HFFc6 (cell line): ENCODE data around the gene TMEM17. TPM values are rescaled to one million over a fixed set of nuclear protein-coding genes. Genes with fewer than 3 reads are reported as not detected.
"Not testable (repeated sequence)": the region's sequence is repeated elsewhere in the genome, so short reads cannot be mapped to it uniquely, and the experiment has no call there.

ENCODE experiments used
- DNase-seq: peaks from one replicate; pipeline ENCODE4 v3.0.0-alpha.2; 2018
- H3K27ac Mint-ChIP-seq: 2 replicates; pipeline ENCODE4 v1.8.0; 2020; ENCODE audit warnings: mild to moderate bottlenecking, mixed read lengths
- H3K27me3 Mint-ChIP-seq: 2 replicates; pipeline ENCODE4 v1.8.0; 2021; ENCODE audit warnings: mild to moderate bottlenecking, moderate library complexity, mixed read lengths; ENCODE audit not compliant: insufficient read depth
- H3K36me3 Mint-ChIP-seq: 2 replicates; pipeline ENCODE4 v1.8.0; 2021; ENCODE audit warnings: low read depth, mixed read lengths
- H3K4me1 Mint-ChIP-seq: 2 replicates; pipeline ENCODE4 v1.8.0; 2020; ENCODE audit warnings: low read depth, mixed read lengths
- H3K4me3 Mint-ChIP-seq: 2 replicates; pipeline ENCODE4 v1.8.0; 2020; ENCODE audit warnings: mild to moderate bottlenecking, moderate library complexity, mixed read lengths
- H3K9me3 Mint-ChIP-seq: 2 replicates; pipeline ENCODE4 v1.8.0; 2020; ENCODE audit warnings: mild to moderate bottlenecking, mixed read lengths
- total RNA-seq, 6 experiments: library from RNA; stranded (reverse); fragmentation: NEBNext Ultra II Directional; extraction: Animal tissue kit (Norgen Biotek cat#: 25700); gene quantifications; 2 replicates in 1 of 6; 3 replicates in 5 of 6; pipeline ENCODE4 v1.2.3, GENCODE V29; 2021
- TF ChIP-seq, protein P1 (sequence below): fragments of 200-600 bp; sonication (generic); IDR thresholded peaks from 2 replicates; pipeline ENCODE4 v1.5.0; 2021; ENCODE audit warnings: antibody characterized with exemption, mild to moderate bottlenecking

Gene TMEM17
- total RNA-seq, 6 experiments from 2014 or later = 2.4 to 4.4 (median 3.4) TPM

GRCh38 chr2:62524293-62524941 is 18.4 kb upstream of the TMEM17 start:
- Mint-ChIP-seq H3K27ac (no peak overlapping the region), H3K4me1 (peaks cover 21% of the 10 kb centered on the region), H3K27me3 (peaks cover 4% of the 10 kb centered on the region), H3K9me3 (no peaks in the 10 kb centered on the region), H3K36me3 (no peaks in the 10 kb centered on the region), H3K4me3 (no peak overlapping the region)
- TF ChIP-seq, protein P1, sequence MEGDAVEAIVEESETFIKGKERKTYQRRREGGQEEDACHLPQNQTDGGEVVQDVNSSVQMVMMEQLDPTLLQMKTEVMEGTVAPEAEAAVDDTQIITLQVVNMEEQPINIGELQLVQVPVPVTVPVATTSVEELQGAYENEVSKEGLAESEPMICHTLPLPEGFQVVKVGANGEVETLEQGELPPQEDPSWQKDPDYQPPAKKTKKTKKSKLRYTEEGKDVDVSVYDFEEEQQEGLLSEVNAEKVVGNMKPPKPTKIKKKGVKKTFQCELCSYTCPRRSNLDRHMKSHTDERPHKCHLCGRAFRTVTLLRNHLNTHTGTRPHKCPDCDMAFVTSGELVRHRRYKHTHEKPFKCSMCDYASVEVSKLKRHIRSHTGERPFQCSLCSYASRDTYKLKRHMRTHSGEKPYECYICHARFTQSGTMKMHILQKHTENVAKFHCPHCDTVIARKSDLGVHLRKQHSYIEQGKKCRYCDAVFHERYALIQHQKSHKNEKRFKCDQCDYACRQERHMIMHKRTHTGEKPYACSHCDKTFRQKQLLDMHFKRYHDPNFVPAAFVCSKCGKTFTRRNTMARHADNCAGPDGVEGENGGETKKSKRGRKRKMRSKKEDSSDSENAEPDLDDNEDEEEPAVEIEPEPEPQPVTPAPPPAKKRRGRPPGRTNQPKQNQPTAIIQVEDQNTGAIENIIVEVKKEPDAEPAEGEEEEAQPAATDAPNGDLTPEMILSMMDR = no peak
- no peak for DNase-seq

DNA sequence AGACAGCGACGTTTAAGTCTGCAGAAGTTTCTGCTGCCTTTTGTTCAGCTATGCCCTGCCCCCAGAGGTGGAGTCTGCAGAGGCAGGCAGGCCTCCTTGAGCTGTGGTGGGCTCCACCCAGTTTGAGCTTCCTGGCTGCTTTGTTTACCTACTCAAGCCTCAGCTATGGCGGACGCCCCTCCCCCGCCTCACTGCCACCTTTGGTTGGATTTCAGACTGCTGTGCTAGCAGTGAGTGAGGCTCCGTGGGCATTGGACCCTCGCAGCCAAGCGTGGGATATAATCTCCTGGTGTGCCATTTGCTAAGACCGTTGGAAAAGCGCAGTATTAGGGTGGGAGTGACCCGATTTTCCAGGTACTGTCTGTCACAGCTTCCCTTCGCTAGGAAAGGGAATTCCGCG is 15.1 kb upstream of the TMEM17 start:
- not testable (repeated sequence) for H3K4me1 Mint-ChIP-seq, H3K36me3 Mint-ChIP-seq, DNase-seq, H3K27me3 Mint-ChIP-seq, H3K27ac Mint-ChIP-seq, H3K9me3 Mint-ChIP-seq, H3K4me3 Mint-ChIP-seq

DNA sequence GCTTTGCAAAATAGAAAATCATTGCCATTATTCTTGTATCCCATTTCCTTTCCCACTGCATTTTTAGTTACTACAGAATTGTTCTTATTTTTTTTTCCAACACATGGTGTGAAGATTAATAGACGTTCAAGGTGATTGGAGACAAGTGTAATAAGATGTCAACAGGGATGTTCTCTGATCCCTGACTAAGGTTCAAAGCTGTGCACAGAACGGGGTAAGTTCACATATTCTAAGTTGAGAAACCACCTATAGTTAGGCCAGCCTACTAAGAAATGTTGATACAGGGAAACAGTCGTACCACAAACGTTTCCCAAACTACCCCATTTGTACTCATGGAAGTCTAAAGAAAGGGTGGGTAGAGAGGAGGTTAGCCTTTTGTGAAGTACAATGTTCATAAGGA is 6.4 kb upstream of the TMEM17 start:
- H3K4me3 Mint-ChIP-seq = no peak overlapping the region
- H3K27me3 Mint-ChIP-seq = 0 out of 2 replicates have a peak, but pooled peaks cover under 1% of the 10 kb centered on the region
- no peak overlapping the region for H3K27ac Mint-ChIP-seq

GRCh38 chr2:62511636-62512035 is 5.6 kb upstream of the TMEM17 start:
- Mint-ChIP-seq H3K27ac (no peak overlapping the region), H3K4me1 (peaks cover 11% of the 10 kb centered on the region), H3K36me3 (no peaks in the 10 kb centered on the region), H3K4me3 (no peak overlapping the region), H3K27me3 (no peaks in the 10 kb centered on the region), H3K9me3 (no peaks in the 10 kb centered on the region; the same call in 1 of the 2 replicates)
- DNase-seq = no peak
- TF ChIP-seq, protein P1 = no peak

More for the DNA sequence above, 6.4 kb upstream of the TMEM17 start:
- peaks cover 5% of the 10 kb centered on the region; the same call in 1 of the 2 replicates for H3K9me3 Mint-ChIP-seq
- H3K4me1 Mint-ChIP-seq = peaks cover 5% of the 10 kb centered on the region; the same call in 1 of the 2 replicates
- no peaks in the 10 kb centered on the region; the same call in 1 of the 2 replicates for H3K36me3 Mint-ChIP-seq
- TF ChIP-seq, protein P1 = no peak
- DNase-seq = no peak

- Mint-ChIP-seq H3K27ac (peak overlapping the region; percentile 93), H3K9me3 (no peaks in the 10 kb centered on the region)
These were observed 391 bp upstream of the TMEM17 start for GRCh38 chr2:62506421-62506750.

DNA sequence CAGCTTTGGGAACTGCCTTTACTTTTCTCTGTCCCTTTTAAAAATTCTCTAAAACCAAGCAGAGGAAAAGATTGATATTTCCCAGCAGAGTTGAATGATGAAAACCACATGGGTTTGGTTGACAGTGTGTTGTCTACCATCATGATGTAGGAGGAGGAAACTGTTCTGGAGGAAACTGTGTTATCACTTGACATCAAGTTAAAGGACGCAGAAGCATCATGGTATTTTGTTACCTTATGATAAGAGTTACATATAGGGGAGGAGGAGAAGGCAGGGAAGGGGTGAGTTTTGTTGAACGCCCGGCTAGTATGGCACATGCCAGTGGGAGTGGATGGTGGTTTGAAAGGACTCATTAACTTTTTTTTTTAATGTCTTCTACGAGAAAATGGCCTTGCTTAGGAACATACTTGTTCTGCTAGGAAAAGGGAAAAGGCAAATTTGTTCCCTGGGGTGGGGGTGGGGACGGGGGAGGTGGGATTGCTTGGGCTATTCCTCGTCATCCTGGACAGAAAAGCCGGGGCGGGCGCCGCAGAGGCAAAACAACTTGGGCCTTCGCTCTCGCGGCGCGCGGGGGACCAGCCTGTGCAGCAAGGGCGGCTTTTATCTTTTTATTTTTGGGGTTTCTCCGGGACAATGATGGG is 766 bp downstream of the TMEM17 start:
- no peak for DNase-seq
- Mint-ChIP-seq H3K36me3 (no peaks in the 10 kb centered on the region), H3K4me3 (peak overlapping the region; percentile 92), H3K27me3 (no peaks in the 10 kb centered on the region), H3K9me3 (no peaks in the 10 kb centered on the region), H3K4me1 (peaks cover 56% of the 10 kb centered on the region), H3K27ac (peak overlapping the region; percentile 93)
- TF ChIP-seq, protein P1 = no peak

More at GRCh38 chr2:62506421-62506750, 391 bp upstream of the TMEM17 start:
- Mint-ChIP-seq H3K27me3 (no peaks in the 10 kb centered on the region), H3K4me1 (peaks cover 48% of the 10 kb centered on the region), H3K36me3 (no peaks in the 10 kb centered on the region), H3K4me3 (peak overlapping the region; percentile 92)
- TF ChIP-seq, protein P1 = no peak
- no peak for DNase-seq
